GM12878 (cell line): Measurements from ENCODE around the gene EIF5A. TPM values are rescaled to one million over a fixed set of nuclear protein-coding genes. Genes with fewer than 3 reads are reported as not detected.
A peak's percentile ranks its signal among the peaks of the same experiment; 100 is the strongest.

Experiments used
- BRCA1 ChIP-seq: IDR thresholded peaks from 2 replicates; pipeline ENCODE4 v1.6.1; 2011; ENCODE audit warnings: low read depth, low read length, improper control_type of control experiment
- CHD2 ChIP-seq: IDR thresholded peaks from 2 replicates; pipeline ENCODE4 v1.6.1; 2011; ENCODE audit warnings: low read depth, low read length, improper control_type of control experiment, borderline replicate concordance
- CTCF ChIP-seq, 3 experiments: IDR thresholded peaks in 2 of 3; conservative IDR thresholded peaks in 1 of 3; 2 replicates each; pipeline ENCODE4 v1.5.1; 2011; ENCODE audit warnings: low read depth in 3 of 3, low read length in 3 of 3, mild to moderate bottlenecking in 3 of 3, control low read depth in 2 of 3, moderate library complexity in 2 of 3, inconsistent platforms in 1 of 3, mixed read lengths in 1 of 3; ENCODE audit not compliant: control insufficient read depth in 2 of 3, insufficient read depth in 1 of 3; ENCODE audit errors: extremely low read depth in 1 of 3
- KDM1A ChIP-seq: fragments of 200-600 bp; sonication (generic); IDR thresholded peaks from 2 replicates; pipeline ENCODE4 v1.6.1; 2016; ENCODE audit warnings: borderline replicate concordance
- KLF5 ChIP-seq: fragments of 450-650 bp; IDR thresholded peaks from 2 replicates; pipeline ENCODE4 v1.6.1; 2014; ENCODE audit warnings: mild to moderate bottlenecking; ENCODE audit not compliant: partially characterized antibody
- MXI1 ChIP-seq: fragments of 150-350 bp; IDR thresholded peaks from 2 replicates; pipeline ENCODE4 v1.6.1; 2011; ENCODE audit warnings: low read depth, mild to moderate bottlenecking, inconsistent platforms, low read length, improper control_type of control experiment
- MYB ChIP-seq: fragments of 150-350 bp; IDR thresholded peaks from 2 replicates; pipeline ENCODE4 v1.6.1; 2014; ENCODE audit warnings: mild to moderate bottlenecking, low read depth, low read length, borderline replicate concordance
- NKRF ChIP-seq: fragments of 450-650 bp; conservative IDR thresholded peaks from 2 replicates; pipeline ENCODE4 v1.6.1; 2017; ENCODE audit warnings: mild to moderate bottlenecking, moderate library complexity
- NR2C2 ChIP-seq: IDR thresholded peaks from 2 replicates; pipeline ENCODE4 v1.6.1; 2011; ENCODE audit warnings: borderline replicate concordance, low read depth; ENCODE audit not compliant: control insufficient read depth, insufficient read length
- RB1 ChIP-seq: fragments of 450-650 bp; formaldehyde crosslinking; IDR thresholded peaks from 2 replicates; pipeline ENCODE4 v1.6.1; 2017; ENCODE audit warnings: mild to moderate bottlenecking, borderline replicate concordance
- SPI1 ChIP-seq: IDR thresholded peaks from 2 replicates; pipeline ENCODE4 v1.6.1; 2011; ENCODE audit warnings: low read depth, mild to moderate bottlenecking, low read length, moderate library complexity, borderline replicate concordance; ENCODE audit not compliant: insufficient read depth
- ZNF274 ChIP-seq: IDR thresholded peaks from one replicate; pipeline ENCODE4 v1.8.0; 2011; ENCODE audit not compliant: insufficient read length, insufficient read depth
- polyA plus RNA-seq, 11 experiments: library from polyadenylated mRNA; depleted of rRNA in 4 of 11; unstranded in 6 of 11; stranded (reverse) in 5 of 11; fragments of >200 nt; fragmentation: Nextera tagmentation in 4 of 11; fragmentation: Illumina TruSeq in 1 of 11; extraction: Ambion mirVana in 4 of 11; extraction: Trizol in 1 of 11; gene quantifications; 1 replicate in 1 of 11; 2 replicates in 10 of 11; pipeline versions ENCODE4 v1.2.1 to v1.2.3, GENCODE V29; 2011 to 2016; ENCODE audit warnings: inconsistent platforms in 2 of 11, missing spikeins in 2 of 11, low read depth in 1 of 11
- total RNA-seq, 4 experiments: library from RNA; depleted of rRNA in 3 of 4; stranded (reverse); fragments of >200 nt in 3 of 4; fragmentation: Illumina TruSeq in 1 of 4; extraction: Trizol in 1 of 4; gene quantifications; 2 replicates each; pipeline versions ENCODE4 v1.2.1 to v1.2.3, GENCODE V29; 2013 to 2021
- TF ChIP-seq, protein P1 (sequence below): fragments of 450-650 bp; IDR thresholded peaks from 2 replicates; pipeline ENCODE4 v1.6.1; 2014; ENCODE audit warnings: mild to moderate bottlenecking
- TF ChIP-seq, protein P2 (sequence below): fragments of 450-650 bp; IDR thresholded peaks from 2 replicates; pipeline ENCODE4 v1.6.1; 2017; ENCODE audit warnings: mild to moderate bottlenecking, moderate library complexity
- TF ChIP-seq, protein P3 (sequence below): fragments of 450-650 bp; formaldehyde crosslinking; IDR thresholded peaks from 2 replicates; pipeline ENCODE4 v1.4.0; 2020; ENCODE audit warnings: mild to moderate bottlenecking, moderate library complexity

Gene EIF5A
- total and polyA plus RNA-seq, 10 of the 15 experiments (the other 5 are each of a cell fraction or from before 2014, with no cell fraction given), result 26.5 to 1,792 (median 944) TPM

- TF ChIP-seq CTCF (IDR thresholded peaks at IDR 0.05 in 2 of 3, conservative IDR thresholded peaks at IDR 0.05 in 1 of 3; ENCODE audit: control insufficient read depth in 2 of 3, extremely low read depth in 1 of 3, insufficient read depth in 1 of 3, low read depth in 3 of 3, low read length in 3 of 3) (no peak), NR2C2 (peak; percentile 77), SPI1 (no peak), KLF5 (peak; percentile 82), MXI1 (peak; percentile 82), RB1 (peak; percentile 83; the same call in 1 of the 2 replicates), KDM1A (no peak), MYB (no peak), ZNF274 (no peak), CHD2 (peak; percentile 76), BRCA1 (no peak), NKRF (peak; percentile 81)
- TF ChIP-seq, protein P1, sequence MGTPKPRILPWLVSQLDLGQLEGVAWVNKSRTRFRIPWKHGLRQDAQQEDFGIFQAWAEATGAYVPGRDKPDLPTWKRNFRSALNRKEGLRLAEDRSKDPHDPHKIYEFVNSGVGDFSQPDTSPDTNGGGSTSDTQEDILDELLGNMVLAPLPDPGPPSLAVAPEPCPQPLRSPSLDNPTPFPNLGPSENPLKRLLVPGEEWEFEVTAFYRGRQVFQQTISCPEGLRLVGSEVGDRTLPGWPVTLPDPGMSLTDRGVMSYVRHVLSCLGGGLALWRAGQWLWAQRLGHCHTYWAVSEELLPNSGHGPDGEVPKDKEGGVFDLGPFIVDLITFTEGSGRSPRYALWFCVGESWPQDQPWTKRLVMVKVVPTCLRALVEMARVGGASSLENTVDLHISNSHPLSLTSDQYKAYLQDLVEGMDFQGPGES, result no peak
- TF ChIP-seq, protein P2, sequence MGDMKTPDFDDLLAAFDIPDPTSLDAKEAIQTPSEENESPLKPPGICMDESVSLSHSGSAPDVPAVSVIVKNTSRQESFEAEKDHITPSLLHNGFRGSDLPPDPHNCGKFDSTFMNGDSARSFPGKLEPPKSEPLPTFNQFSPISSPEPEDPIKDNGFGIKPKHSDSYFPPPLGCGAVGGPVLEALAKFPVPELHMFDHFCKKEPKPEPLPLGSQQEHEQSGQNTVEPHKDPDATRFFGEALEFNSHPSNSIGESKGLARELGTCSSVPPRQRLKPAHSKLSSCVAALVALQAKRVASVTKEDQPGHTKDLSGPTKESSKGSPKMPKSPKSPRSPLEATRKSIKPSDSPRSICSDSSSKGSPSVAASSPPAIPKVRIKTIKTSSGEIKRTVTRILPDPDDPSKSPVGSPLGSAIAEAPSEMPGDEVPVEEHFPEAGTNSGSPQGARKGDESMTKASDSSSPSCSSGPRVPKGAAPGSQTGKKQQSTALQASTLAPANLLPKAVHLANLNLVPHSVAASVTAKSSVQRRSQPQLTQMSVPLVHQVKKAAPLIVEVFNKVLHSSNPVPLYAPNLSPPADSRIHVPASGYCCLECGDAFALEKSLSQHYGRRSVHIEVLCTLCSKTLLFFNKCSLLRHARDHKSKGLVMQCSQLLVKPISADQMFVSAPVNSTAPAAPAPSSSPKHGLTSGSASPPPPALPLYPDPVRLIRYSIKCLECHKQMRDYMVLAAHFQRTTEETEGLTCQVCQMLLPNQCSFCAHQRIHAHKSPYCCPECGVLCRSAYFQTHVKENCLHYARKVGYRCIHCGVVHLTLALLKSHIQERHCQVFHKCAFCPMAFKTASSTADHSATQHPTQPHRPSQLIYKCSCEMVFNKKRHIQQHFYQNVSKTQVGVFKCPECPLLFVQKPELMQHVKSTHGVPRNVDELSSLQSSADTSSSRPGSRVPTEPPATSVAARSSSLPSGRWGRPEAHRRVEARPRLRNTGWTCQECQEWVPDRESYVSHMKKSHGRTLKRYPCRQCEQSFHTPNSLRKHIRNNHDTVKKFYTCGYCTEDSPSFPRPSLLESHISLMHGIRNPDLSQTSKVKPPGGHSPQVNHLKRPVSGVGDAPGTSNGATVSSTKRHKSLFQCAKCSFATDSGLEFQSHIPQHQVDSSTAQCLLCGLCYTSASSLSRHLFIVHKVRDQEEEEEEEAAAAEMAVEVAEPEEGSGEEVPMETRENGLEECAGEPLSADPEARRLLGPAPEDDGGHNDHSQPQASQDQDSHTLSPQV, result no peak
- TF ChIP-seq, protein P3, sequence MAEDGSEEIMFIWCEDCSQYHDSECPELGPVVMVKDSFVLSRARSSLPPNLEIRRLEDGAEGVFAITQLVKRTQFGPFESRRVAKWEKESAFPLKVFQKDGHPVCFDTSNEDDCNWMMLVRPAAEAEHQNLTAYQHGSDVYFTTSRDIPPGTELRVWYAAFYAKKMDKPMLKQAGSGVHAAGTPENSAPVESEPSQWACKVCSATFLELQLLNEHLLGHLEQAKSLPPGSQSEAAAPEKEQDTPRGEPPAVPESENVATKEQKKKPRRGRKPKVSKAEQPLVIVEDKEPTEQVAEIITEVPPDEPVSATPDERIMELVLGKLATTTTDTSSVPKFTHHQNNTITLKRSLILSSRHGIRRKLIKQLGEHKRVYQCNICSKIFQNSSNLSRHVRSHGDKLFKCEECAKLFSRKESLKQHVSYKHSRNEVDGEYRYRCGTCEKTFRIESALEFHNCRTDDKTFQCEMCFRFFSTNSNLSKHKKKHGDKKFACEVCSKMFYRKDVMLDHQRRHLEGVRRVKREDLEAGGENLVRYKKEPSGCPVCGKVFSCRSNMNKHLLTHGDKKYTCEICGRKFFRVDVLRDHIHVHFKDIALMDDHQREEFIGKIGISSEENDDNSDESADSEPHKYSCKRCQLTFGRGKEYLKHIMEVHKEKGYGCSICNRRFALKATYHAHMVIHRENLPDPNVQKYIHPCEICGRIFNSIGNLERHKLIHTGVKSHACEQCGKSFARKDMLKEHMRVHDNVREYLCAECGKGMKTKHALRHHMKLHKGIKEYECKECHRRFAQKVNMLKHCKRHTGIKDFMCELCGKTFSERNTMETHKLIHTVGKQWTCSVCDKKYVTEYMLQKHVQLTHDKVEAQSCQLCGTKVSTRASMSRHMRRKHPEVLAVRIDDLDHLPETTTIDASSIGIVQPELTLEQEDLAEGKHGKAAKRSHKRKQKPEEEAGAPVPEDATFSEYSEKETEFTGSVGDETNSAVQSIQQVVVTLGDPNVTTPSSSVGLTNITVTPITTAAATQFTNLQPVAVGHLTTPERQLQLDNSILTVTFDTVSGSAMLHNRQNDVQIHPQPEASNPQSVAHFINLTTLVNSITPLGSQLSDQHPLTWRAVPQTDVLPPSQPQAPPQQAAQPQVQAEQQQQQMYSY (CRISPR knock-in tag), result no peak
These were observed 7.5 kb downstream of the EIF5A start, which contains the start of gene GPS2 (continued) for GRCh38 chr17:7314719-7315569.
